HTR-8/SVneo (cell line): ENCODE measurements around the gene TBC1D14.
"Not testable (repeated sequence)": the region's sequence is repeated elsewhere in the genome, so short reads cannot be mapped to it uniquely, and the experiment has no call there.

Source experiments
- DNase-seq: peaks from one replicate; pipeline ENCODE4 v3.0.0; 2011; ENCODE audit warnings: low spot score, mixed read lengths; ENCODE audit not compliant: insufficient read length
- FAIRE-seq: peaks from 2 replicates; lab custom pipeline; 2011; peaks lifted over from hg19 to GRCh38; lab: Jason Lieb, UNC

TBC1D14 gene

DNA sequence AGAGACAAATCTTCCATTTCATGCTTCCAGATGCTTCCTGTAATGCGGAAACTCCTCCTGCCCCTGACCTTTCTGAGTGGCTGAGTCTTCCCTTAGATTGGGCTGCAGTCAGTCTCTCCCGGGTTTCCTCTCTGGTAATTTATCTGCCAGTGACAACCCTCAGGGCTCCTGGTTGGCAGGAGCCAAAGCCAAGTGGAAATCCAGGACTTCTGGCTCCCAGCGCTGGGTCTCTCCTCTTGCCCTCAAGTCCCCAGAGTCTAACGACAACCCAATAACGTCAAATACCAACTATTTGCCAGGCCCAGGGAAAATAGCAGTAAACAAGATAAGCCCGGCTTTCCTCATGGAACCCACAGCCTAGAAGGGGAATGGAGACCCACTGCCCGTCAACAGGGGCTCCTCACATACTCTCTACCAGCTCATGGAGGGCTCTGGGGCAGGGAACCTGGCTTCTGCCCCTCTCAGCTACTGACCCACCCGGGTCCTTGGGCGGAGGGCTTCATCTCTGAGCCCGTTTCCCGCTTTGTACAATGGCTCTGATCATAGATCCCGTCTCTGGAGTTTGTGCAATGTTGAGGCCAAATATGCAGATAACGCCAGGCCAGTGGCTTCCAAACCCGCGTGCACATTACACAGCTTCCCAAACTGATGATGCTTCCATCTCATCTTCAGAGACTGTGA is 1.1 kb upstream of the TBC1D14 start:
- FAIRE-seq (no peak), DNase-seq (no peak)

DNA sequence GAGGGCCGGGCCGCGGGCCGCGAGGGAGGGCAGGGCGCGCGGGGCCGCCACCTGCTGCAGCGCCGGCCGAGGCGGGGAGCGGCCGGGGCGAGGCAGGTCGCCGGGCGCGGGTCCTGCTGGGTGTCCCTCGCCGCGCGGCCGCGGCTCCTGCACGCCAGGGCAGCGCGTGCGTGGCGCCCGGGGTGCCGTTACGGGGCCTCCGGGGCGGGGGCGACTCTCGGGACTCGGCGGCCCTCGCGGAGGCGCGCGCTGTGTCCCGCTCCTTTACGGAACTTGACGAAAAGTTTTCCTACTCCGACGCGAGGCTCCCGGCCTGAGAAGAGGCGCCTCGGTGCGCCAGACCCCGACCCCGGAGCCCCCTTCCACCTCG is 329 bp downstream of the TBC1D14 start:
- DNase-seq (no peak), FAIRE-seq (no peak)

DNA sequence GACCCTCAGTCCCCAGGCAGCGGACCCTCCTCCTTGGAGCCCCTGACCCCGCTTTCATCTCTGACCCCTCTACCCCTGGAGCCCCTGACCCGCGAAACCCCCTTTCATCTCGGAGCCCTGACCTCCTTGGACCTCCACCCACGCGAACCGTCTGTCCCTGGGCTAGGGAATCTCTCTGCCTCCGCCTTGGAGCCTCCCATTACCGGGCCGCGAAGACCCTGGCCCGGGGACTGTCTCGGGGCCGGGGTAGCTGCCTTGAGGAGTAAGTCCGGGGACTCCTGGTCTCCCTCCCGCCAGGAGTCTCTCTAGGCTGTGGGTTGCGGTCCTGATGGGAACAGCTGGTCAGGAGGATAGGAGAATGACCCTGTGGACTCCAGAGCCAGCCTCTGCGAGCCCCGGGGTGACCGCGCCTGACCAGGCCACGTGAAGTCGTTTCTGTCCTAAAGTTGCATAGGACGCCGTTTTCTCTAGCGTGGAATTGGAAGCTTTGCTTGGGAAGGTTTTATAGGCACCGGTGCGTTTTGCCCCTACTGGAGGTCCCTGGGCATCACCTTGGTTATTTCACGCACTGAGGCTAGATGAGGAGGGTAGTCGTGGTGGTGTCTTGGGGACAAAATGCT is 824 bp downstream of the TBC1D14 start:
- FAIRE-seq (no peak), DNase-seq (no peak)

DNA sequence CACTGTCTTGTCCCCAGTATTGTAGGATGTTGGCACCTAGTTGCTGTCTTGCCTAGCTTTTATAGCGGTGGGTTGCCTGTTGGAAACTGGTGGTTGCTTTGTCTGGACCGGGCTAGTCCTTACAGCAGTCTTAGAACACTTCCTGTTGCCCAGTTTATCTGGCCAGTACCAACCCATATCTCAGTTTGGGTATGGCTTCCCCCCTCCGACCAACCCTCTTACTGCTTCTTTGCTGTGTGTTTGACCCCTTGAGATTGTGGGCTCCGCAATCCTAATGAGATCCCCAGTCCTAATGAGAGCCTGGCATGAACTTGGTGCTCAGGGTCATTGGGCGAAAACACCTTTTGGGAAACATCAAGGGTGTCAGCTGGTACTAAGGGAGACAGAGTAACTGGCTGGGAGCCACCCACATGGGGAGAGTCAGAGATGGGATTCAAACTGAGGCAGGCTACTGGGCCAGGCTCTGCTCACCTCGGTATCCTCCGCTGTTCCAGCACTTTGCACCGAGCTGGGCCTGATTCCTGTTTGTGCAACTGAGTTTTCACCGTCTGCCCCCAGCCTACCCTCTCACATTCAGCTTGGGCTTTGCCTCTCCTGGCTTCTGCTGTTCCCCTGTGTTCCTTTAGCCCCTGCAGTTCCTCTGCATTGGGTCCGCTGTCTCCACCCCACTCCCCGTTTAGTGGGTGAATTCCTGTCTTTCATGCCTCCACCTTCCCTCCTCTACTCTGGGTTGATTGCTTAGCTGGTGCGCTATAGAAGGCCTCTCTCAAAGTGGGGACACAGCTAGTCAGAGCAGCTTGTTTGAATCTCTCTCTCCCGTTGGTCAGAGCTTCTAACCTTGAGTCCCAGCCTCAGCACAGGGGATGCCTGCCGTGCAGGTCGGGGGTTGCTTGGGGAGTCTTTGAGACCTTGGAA is 1.6 kb downstream of the TBC1D14 start:
- no peak for DNase-seq
- FAIRE-seq, result no peak

DNA sequence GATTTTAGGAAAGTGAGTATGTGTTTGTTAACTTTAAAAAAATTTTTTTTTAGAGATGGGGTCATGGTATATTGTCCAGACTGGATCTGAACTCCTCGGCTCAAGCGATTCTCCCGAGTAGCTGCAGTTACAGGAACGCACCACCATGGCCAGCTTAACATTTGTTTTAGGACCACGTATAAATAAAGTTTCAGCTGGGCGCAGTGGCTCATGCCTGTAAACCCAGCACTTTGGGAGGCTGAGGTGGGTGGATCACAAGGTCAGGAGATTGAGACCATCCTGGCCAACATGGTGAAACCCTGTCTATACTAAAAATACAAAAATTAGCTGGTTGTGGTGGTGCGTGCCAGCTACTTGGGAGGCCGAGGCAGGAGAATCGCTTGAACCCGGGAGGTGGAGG is 2.3 kb downstream of the TBC1D14 start:
- FAIRE-seq, DNase-seq: not testable (repeated sequence)

DNA sequence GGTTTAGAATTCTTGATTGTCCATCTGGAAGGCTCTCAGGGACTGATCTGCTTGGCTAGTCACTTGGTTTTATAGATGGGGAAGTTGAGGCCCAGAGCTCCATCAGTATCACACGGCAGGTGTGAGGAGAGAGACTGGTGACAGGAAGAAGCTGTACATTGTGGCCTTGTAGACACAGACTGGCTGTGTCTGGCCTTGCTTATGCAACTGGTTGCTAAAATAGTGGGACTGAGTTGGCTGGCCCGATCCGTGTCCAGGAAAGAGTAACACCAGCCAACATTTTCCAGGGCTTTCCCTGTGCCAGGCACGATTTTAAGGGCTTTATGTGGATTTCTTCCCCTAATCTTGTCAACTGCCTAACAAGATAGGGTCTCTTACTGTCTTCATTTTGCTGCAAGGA is 2.8 kb downstream of the TBC1D14 start:
- FAIRE-seq, result no peak

DNA sequence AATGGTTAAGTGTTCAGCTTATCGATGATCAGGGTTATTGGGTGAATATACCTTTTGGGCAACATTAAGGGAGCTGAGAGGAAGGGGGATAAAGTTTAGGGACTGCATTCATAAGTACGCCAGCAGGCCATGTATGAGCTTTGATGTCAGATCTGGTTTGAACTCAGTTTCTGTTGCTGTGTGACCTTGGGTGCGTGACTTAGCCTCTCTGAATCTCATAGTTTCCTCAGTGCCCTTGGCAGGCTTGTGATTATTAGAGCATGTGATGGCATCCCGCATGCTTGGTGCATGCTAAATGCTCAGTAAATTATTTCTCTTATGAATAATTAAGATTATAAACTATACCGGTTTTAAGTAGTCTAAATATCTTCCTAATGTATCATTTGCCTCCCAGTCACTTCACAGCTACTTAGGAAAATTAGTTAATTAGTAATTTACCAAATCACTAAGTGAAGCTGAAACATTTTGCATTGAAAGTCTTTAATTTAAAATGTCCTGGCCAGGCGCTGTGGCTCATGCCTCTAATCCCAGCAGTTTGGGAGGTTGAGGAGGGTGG is 3.8 kb downstream of the TBC1D14 start:
- FAIRE-seq (no peak), DNase-seq (no peak)

More for the DNA sequence above, 2.8 kb downstream of the TBC1D14 start:
- no peak for DNase-seq

DNA sequence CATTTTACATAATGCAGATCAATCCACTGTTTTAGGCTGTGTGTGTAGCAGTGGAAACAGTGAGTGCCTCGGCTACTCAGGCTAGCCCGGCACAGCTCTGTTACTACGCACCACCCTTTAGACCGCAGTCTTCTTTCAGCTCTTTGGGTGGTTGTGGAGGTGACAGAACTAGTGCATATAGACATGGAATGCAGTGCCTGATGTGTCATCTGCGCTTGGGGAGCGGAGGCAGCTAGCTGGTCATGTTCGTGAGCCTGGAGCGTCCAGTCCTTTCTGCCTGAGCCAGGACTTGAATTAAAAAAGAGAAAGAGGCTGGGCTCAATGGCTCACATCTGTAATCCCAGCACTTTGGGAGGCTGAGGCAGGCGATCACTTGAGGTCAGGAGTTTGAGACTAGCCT is 4.8 kb downstream of the TBC1D14 start:
- DNase-seq, result no peak
- FAIRE-seq, result no peak

DNA sequence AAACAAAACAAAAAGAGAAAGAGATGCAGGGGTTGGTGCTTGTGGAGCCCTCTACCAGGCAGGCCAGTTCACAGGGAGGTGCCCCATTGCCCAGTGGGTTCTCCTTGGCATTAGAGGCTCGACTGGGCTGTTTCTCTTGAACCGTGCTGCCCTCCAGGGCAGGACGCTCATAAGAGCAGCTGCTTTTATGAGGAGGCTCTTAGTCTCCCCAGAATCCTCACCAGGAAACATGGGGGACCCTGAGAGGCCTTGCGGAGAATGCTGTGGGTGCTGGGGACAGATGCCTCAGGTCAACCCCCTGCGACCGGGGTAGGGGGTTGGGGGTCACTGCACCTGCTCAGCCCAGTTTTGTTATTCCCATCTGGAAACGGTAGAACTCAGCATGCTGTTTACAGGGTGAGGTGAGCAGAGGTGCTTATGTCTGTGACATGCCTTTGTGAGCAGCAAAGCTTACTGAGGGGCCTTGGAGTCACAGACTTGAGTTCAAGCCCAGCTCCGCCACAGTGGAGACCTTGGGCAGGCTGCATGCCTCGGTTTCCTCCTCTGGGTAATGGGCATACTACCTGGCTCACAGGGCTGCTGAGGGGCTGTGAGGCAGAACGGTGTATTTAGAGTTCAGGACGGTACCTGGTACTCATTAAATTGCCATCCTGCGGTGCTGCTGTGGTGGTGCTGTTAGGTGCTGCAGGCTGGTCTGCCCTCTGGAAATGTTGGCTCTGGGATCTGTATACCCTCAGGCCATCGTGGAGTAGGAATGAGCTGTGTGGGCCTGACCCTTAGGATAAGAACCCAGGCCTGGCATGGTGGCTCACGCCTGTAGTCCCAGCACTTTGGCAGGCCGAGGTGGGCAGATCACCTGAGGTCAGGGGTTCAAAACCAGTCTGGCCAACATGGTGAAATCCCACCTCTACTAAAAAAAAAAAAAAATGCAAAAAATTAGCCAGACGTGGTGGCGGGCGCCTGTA is 5.7 kb downstream of the TBC1D14 start:
- no peak for FAIRE-seq
- DNase-seq, result no peak

DNA sequence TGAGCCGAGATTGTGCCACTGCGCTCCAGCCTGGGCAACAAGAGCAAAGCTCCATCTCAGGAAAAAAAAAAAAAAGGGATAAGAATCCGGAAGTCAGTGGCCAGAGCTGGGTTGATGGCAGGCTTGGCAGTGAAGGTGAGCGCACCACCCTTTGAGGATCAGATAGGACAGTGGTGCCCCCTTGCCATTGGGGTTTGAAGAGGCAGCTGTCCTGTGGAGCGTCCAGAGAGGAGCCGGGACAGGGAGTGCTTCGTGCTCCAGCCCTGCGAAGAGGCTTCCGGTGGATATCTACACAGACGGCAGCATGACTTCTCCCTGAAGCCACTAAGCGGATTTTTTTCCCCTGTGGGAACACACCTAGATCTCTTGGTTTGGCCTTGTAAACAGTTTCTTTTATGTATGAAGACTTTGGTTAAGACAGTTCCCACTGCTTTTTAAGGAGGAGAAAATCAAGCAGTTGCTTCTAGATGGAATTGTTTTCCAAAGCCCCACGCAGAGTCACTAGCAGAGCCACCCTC is 6.5 kb downstream of the TBC1D14 start:
- no peak for DNase-seq
- no peak for FAIRE-seq

DNA sequence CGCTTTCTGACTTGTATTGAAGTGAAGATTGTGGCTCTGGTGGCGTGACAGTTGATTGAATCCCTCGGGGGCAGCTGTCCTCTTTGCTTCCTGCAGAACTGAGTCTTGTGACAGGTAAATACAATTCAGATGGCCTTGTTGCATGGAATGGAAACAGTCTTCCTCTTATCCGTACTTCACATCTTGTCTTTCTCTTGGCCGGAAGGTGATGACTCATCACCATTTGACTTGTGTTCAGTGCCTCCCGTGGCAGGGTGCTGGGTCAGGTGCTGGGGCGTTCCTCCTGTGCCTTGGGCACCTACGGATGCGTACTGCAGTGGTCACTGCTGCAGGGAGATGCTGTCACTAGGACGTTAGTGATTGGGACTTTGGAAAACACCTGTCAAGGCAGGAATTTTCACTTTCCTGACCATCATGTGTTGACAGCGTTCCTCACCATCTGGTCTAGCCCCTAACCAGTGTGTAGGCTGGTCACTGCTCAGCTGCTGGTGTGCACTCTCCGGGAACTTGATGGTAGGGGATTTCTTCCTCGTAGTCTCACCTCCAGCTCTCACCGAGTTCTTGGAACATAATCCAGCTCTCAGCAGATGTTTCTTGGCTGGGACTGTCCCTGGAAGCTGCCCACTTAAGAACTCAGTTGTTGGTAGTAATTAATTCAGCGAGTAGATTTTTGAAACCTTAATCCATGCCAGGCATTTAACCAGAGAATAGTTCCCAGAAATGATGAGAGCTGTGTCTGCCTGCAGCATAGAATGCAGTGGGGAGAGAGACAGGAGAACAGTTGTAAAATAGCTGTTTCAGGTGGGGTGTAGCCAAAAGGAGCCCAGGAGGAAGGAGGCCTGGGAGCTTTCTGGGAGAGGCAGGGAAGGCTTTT is 7.2 kb downstream of the TBC1D14 start:
- peak; percentile 59 for FAIRE-seq

DNA sequence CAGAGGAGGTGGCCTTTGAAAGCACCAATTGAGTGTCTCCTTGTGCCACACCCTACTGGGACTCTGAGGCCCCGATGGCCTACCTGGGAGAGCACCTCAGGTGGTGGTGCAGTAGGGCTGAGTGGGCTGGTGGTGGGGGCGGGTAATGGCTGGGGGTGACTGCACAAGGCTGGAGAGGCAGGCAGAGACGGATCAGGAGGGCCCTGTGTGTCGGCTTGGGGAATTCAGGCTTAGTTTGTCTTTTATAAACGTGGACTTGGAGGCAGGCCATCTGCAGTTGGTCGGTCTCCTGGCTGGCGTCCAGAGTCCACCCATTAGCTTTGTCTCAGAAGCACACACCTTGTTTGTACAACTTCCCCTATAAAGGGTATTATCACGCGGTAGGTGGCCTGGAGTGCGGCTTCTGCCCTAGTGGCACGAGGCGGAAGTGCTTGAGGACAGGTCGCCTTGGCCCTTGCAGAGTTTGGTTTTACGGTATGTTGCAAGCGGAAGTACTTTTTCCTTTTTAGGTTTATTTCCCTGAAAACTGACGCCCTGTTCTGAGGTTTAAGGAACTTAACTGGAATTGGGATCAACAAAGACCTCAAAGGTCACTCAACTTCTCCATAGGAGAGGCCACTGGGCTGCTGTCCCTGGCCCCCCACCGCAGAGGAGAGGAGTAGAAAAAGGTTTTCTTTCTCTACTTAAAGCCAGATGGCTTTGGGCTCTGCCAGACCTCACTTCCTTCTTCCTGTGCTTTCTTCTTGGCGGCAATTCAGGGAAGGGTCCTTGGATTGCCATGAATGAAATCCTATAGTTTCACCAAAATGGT is 8.0 kb downstream of the TBC1D14 start:
- no peak for FAIRE-seq

More for the DNA sequence above, 7.2 kb downstream of the TBC1D14 start:
- no peak for DNase-seq

DNA sequence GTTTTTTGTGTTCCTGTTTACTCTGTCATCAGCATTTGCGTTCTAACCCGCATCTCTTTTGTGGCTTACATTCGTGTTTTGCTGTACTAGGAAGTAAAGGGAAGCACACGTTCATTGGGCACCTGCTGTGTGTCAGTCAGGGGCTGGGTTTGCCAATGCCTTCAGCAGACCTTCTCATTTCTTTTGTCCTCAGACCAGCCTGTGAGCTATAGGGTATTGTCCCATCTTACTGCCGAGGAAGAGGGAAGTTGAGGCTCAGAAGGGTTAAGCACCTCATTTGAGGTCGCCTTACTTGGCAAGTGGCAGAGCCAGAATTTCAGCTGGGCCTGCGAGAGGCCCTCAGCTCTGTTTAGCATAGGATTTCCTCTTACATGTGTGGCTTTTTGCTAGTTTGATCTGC is 8.7 kb downstream of the TBC1D14 start:
- FAIRE-seq, result no peak
- DNase-seq, result no peak

More for the DNA sequence above, 8.0 kb downstream of the TBC1D14 start:
- no peak for DNase-seq

DNA sequence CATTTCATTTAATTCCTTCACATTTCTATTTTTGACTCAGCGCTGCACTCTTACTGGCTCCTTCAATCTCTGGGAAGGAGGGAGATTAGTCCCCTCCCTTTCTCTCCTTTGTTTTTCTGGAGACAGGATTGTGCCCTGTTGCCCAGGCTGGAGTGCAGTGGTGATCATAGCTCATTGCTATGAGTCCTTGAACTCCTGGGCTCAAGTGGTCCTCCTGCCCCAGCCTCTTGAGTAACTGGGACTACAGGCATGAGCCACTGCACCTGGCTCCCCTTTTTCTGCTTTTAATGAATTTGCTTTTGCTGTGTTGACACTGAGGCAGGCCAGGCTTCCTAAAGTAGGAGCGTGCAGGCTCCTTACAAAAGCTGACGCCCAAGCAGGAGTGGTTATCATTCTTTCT is 10.5 kb downstream of the TBC1D14 start:
- DNase-seq (no peak), FAIRE-seq (no peak)

DNA sequence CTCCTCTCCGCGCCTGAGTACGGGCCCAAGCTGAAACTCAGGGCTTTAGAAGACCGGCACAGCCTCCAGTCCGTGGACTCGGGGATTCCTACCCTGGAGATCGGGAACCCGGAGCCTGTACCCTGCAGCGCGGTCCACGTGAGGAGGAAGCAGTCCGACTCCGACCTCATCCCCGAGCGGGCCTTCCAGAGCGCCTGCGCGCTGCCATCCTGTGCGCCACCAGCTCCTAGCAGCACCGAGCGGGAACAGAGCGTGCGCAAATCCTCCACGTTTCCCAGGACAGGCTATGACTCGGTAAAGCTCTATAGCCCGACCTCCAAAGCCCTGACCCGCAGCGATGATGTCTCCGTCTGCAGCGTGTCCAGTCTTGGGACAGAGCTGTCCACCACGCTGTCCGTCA is 13.9 kb downstream of the TBC1D14 start:
- FAIRE-seq, result no peak
- no peak for DNase-seq

DNA sequence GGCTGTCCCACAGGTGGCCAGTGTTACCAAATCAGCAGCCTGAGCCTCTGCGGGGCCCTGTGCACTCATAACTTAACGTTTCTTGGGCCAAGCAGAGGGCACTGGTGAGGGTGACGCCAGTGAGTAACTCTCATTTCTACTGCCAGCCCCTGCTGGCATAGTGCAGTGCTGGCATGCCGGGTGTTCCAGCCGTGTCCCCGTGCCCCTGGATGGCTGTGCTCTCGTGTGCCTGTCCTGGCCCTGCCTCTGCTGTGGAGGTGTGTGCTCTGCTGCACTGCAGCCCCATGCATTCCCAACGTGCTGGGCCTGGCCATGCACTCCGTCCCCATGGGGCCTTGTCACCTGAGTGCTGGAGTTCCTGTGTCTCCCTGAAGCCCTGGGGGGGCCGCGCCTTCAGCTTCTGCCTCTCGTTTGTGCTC is 14.7 kb downstream of the TBC1D14 start:
- FAIRE-seq, result no peak
- no peak for DNase-seq

DNA sequence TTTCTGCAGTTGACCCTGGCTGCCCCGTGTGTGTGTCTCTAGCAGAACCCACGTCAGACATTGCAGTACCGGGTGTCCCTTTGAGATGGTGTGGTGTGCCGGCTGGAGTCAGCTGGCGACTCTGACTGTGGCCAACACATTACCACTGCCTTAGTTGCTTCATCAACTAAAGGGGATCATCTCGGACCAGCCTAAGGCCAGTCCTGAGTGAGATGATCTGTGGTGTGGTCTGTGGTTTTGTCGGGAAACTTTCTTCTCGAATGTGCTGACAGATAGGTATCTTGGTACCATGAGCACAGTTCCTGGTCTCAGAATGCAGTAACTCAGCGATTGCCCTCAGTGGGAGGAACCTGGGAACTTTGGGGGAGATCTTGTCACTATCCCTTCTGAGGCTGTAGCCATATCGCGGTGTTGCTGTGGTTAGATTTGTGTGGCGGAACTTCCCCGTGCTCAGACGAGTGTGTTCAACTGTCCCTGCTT is 15.8 kb downstream of the TBC1D14 start:
- no peak for DNase-seq
- FAIRE-seq, result no peak

DNA sequence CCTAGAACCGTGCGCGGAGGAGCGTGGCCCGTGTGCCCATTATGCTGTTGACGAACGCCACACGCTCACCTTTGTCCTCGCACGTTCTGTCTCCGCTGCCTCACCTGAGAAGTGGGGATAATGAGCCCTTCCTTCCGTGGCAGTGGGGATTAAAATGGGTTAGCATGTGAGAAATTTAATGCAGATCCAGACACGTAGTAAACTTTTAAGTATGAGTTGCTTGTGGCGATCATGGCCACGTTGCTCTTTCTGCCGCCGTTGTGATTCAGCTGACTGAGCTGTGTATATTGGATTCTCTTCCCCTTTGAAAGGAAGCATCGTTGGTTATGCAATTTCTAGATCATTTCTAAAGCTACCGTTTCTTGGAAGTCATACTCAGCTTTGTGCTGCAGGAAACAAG is 16.5 kb downstream of the TBC1D14 start:
- DNase-seq (no peak), FAIRE-seq (no peak)
